ENCODE measurements around the gene GJC2.

GJC2 gene

DNA sequence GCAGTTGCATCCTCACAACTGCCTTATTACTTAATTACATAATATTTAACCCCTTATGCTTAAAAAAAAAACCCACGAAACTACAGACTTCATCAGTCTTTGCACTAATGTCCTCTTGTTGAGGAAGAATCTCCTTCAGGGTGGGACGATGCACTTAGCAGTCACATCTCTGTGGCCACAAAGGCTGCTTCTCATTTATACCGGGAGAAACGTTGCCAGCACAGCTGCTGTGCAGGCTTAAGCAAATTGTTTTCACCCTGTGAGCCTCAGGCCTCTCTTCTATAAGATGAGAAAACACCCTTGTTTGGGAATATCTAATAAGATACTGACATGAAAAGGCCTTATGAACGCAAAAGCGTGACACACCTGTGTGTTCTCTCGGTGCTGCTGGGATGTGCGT lies 55.2 kb downstream of the GJC2 start:
- H3K4me3 ChIP-seq (replicated peaks; ENCODE audit: insufficient read depth, low read length) = no peak overlapping the region
- DNase-seq (ENCODE audit: low read depth in 1 of 2, low spot score in 1 of 2) = no peak
- no peaks in the 10 kb centered on the region for H3K27me3 ChIP-seq (ENCODE audit: insufficient read depth, poor library complexity, severe bottlenecking)
- no peak overlapping the region for H3K27ac ChIP-seq (replicated peaks)
- TF ChIP-seq GABPA (IDR thresholded peaks at IDR 0.05; ENCODE audit: low read depth) = no peak
- no peak for TF ChIP-seq POLR2AphosphoS5 (IDR thresholded peaks at IDR 0.05; ENCODE audit: low read depth)
- TF ChIP-seq CTCF (IDR thresholded peaks at IDR 0.05; ENCODE audit: insufficient read depth, low read length) = no peak
- no peak for TF ChIP-seq SPI1 (IDR thresholded peaks at IDR 0.05; ENCODE audit: borderline replicate concordance, low read depth)
- no peak for TF ChIP-seq REST (IDR thresholded peaks at IDR 0.05; ENCODE audit: insufficient replicate concordance, low read depth)

DNA sequence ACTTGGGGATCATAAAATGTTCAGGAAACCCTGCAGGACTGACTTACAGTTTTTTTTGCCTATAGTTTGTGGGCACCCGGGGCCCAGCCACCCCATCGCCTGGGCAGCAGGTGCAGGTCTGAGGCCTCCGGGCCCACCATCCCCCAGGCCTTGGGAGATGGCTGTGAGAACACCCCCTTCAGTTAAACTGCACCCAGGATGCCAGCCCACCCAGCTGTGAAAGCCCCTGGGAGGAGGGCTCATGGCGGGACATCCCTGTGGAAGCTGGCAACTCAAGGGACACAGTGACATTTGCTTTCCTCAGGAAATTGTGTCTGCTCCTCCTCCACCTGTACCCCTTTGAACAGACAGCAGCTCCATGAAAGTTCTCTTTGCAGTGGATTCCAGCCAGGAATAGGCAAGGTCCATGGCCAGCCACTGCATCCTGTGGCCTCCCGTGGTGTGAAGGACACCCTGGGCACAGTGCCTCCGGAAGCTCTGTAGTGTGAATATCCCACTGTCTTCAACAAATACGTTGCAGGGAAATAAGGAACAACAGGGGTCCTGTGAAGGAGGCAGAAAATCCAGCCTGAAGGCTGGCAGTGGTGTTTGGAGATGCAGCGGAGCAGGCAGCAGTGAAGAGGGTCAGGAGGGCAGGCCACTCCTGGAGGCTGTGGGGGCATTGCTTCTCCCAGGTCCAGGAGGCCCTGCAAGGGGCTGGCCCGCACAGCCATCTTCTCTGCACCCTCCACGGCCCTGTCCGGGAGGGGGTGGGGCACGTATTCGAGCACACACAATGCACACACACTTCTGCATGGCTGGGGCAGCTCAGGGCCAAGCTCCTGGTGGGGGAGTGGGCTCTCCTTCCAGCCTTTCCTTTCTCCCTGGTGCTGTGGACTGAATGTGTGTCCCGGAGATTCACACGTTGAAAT lies 56.1 kb downstream of the GJC2 start:
- no peak overlapping the region for H3K27ac ChIP-seq (replicated peaks)
- H3K27me3 ChIP-seq (ENCODE audit: insufficient read depth, poor library complexity, severe bottlenecking) = no peaks in the 10 kb centered on the region
- no peak overlapping the region for H3K4me3 ChIP-seq (replicated peaks; ENCODE audit: insufficient read depth, low read length)
- DNase-seq (ENCODE audit: low read depth in 1 of 2, low spot score in 1 of 2) = no peak
- TF ChIP-seq POLR2AphosphoS5 (IDR thresholded peaks at IDR 0.05; ENCODE audit: low read depth) = no peak
- TF ChIP-seq GABPA (IDR thresholded peaks at IDR 0.05; ENCODE audit: low read depth) = no peak
- TF ChIP-seq SPI1 (IDR thresholded peaks at IDR 0.05; ENCODE audit: borderline replicate concordance, low read depth) = no peak
- no peak for TF ChIP-seq CTCF (IDR thresholded peaks at IDR 0.05; ENCODE audit: insufficient read depth, low read length)
- no peak for TF ChIP-seq REST (IDR thresholded peaks at IDR 0.05; ENCODE audit: insufficient replicate concordance, low read depth)

- no peak overlapping the region for H3K4me3 ChIP-seq (replicated peaks; ENCODE audit: insufficient read depth, low read length)
- no peaks in the 10 kb centered on the region for H3K27me3 ChIP-seq (ENCODE audit: insufficient read depth, poor library complexity, severe bottlenecking)
- TF ChIP-seq GABPA (IDR thresholded peaks at IDR 0.05; ENCODE audit: low read depth) (no peak), REST (IDR thresholded peaks at IDR 0.05; ENCODE audit: insufficient replicate concordance, low read depth) (no peak), SPI1 (IDR thresholded peaks at IDR 0.05; ENCODE audit: borderline replicate concordance, low read depth) (no peak), CTCF (IDR thresholded peaks at IDR 0.05; ENCODE audit: insufficient read depth, low read length) (no peak), POLR2AphosphoS5 (IDR thresholded peaks at IDR 0.05; ENCODE audit: low read depth) (no peak)
- no peak for DNase-seq (ENCODE audit: low read depth in 1 of 2, low spot score in 1 of 2)
- H3K27ac ChIP-seq (replicated peaks) = no peak overlapping the region
Measured at GRCh38 chr1:228206582-228207351, 57.0 kb downstream of the GJC2 start.

Measured in HL-60 (cell line).